Caco-2 (cell line): Measurements from ENCODE around the gene SMCO3. TPM values are rescaled to one million over a fixed set of nuclear protein-coding genes. Genes with fewer than 3 reads are reported as not detected.

Experiments
- Bru-seq: library from RNA; stranded (reverse); fragments of 400-500 nt; gene quantifications from one replicate; lab custom pipeline; 2021; lab: Mats Ljungman, UMichigan
- BruChase-seq, 2 experiments: library from RNA; stranded (reverse); fragments of 400-500 nt; gene quantifications; one replicate each; lab custom pipeline; 2021; lab: Mats Ljungman, UMichigan
- BruUV-seq: library from RNA; stranded (reverse); fragments of 400-500 nt; replicated peaks from 2 replicates; lab custom pipeline; 2021; lab: Mats Ljungman, UMichigan
- CTCF ChIA-PET: fragments of 300-600 bp; sonication (Branson Sonifier 250); formaldehyde crosslinking; loops from one replicate; lab custom pipeline; 2022; ENCODE audit warnings: antibody characterized with exemption; lab: Charles Lee
- POLR2A ChIA-PET: fragments of 300-600 bp; sonication (Branson Sonifier 250); formaldehyde crosslinking; loops from one replicate; lab custom pipeline; 2022; ENCODE audit warnings: antibody characterized with exemption; lab: Charles Lee
- DNase-seq, 2 experiments: peaks; one replicate each; pipeline versions ENCODE4 v3.0.0 to v3.0.0-alpha.2; 2020 to 2022
- H3K27me3 ChIP-seq: replicated peaks from 2 replicates; pipeline ENCODE4 v1.6.0; 2011; ENCODE audit warnings: low read length; ENCODE audit not compliant: control insufficient read depth, insufficient read depth
- H3K36me3 ChIP-seq: 2 replicates; pipeline ENCODE4 v1.5.1; 2011; ENCODE audit warnings: low read length; ENCODE audit not compliant: control insufficient read depth, insufficient read depth
- H3K4me1 ChIP-seq: fragments of 250-450 bp; sonication (Bioruptor Pico); 2 replicates; pipeline ENCODE4 v1.5.1; 2020; ENCODE audit warnings: mild to moderate bottlenecking
- H3K4me3 ChIP-seq: 2 replicates; pipeline ENCODE4 v1.5.1; 2011; ENCODE audit warnings: low read depth, mild to moderate bottlenecking, control low read depth, low read length
- H3K9me3 ChIP-seq: fragments of 250-450 bp; sonication (Bioruptor Pico); 2 replicates; pipeline ENCODE4 v1.5.1; 2020; ENCODE audit warnings: mild to moderate bottlenecking, moderate library complexity
- H3K27ac Mint-ChIP-seq: one replicate; pipeline ENCODE4 v1.8.0; 2022; ENCODE audit warnings: mixed read lengths; ENCODE audit not compliant: unreplicated experiment
- H3K27me3 Mint-ChIP-seq: one replicate; pipeline ENCODE4 v1.8.0; 2022; ENCODE audit warnings: mixed read lengths; ENCODE audit not compliant: insufficient read depth, unreplicated experiment
- H3K36me3 Mint-ChIP-seq: one replicate; pipeline ENCODE4 v1.8.0; 2022; ENCODE audit warnings: mild to moderate bottlenecking, mixed read lengths; ENCODE audit not compliant: insufficient read depth, unreplicated experiment
- H3K4me1 Mint-ChIP-seq: one replicate; pipeline ENCODE4 v1.8.0; 2022; ENCODE audit warnings: low read depth, mixed read lengths; ENCODE audit not compliant: unreplicated experiment
- H3K4me3 Mint-ChIP-seq: one replicate; pipeline ENCODE4 v1.8.0; 2022; ENCODE audit warnings: mild to moderate bottlenecking, moderate library complexity, mixed read lengths; ENCODE audit not compliant: unreplicated experiment
- H3K9me3 Mint-ChIP-seq: one replicate; pipeline ENCODE4 v1.8.0; 2022; ENCODE audit warnings: mixed read lengths; ENCODE audit not compliant: unreplicated experiment
- CTCF ChIP-seq, 2 experiments: fragments of 200-600 bp in 1 of 2; IDR thresholded peaks; 1 replicate in 1 of 2; 2 replicates in 1 of 2; pipeline versions ENCODE4 v1.5.1 to v1.8.0; 2011 to 2022; ENCODE audit warnings: antibody characterized with exemption in 1 of 2, control low read depth in 1 of 2, inconsistent platforms in 1 of 2, low read depth in 1 of 2, low read length in 1 of 2, mild to moderate bottlenecking in 1 of 2, moderate library complexity in 1 of 2; ENCODE audit not compliant: insufficient read depth in 1 of 2, severe bottlenecking in 1 of 2, unreplicated experiment in 1 of 2
- intact Hi-C: fragments of 100-400 bp; cut with micrococcal nuclease; formaldehyde crosslinking; loops from one replicate; pipeline ENCODE4 v1.10.0; 2022; ENCODE audit not compliant: unreplicated experiment
- long read RNA-seq: library from polyadenylated mRNA; stranded (forward); transcript quantifications from one replicate; pipeline ENCODE4 v2.0.0, GENCODE V29; 2022
- total RNA-seq: library from RNA; stranded (reverse); gene quantifications from 2 replicates; pipeline ENCODE4 v1.2.3, GENCODE V29; 2022

Gene SMCO3
- total RNA-seq (not detected in 2 replicates), Bru-seq, nascent RNA (not detected), BruChase-seq, experiment 1, labeled RNA remaining after a 2-hour chase (not detected), BruChase-seq, experiment 2, labeled RNA remaining after a 6-hour chase (not detected)
- long read RNA-seq: 0 reads

- Mint-ChIP-seq H3K4me3 (no peak within 1 kb of the TSS), H3K27ac (no peak within 1 kb of the TSS), H3K4me1 (no peaks in the 10 kb centered on the region), H3K9me3 (no peaks in the 10 kb centered on the region), H3K27me3 (peaks cover 10% of the 10 kb centered on the region), H3K36me3 (no peaks in the 10 kb centered on the region)
- no peak for DNase-seq
- ChIA-PET POLR2A (no interaction called here), CTCF (interaction anchor here (0.9 kb wide), 1 partner anchor 182 kb away, joined by 4 read pairs; no protein-coding TSS in a partner anchor)
- Histone ChIP-seq H3K36me3 (no peaks in the 10 kb centered on the region), H3K9me3 (no peaks in the 10 kb centered on the region), H3K4me3 (no peak within 1 kb of the TSS), H3K27me3 (no peaks in the 10 kb centered on the region), H3K4me1 (no peaks in the 10 kb centered on the region)
- no peak for TF ChIP-seq CTCF (IDR thresholded peaks at IDR 0.05; ENCODE audit: insufficient read depth in 1 of 2, low read depth in 1 of 2, low read length in 1 of 2, severe bottlenecking in 1 of 2, unreplicated experiment in 1 of 2)
- intact Hi-C loops: no loop called here
- BruUV-seq: no TSS peak
Measured at GRCh38 chr12:14814014-14814413, at the start of gene SMCO3. Gene SMCO3 (minus strand): TSS chr12:14814182. CDS start chr12:14806680, 7,502 bp downstream.

GRCh38 chr12:14860490-14860889, 46.5 kb upstream of the SMCO3 start:
- no peaks in the 10 kb centered on the region for H3K4me1 ChIP-seq
- H3K4me3 ChIP-seq: no peak overlapping the region
- H3K36me3 ChIP-seq: no peaks in the 10 kb centered on the region
- H3K27me3 ChIP-seq: no peaks in the 10 kb centered on the region
- CTCF ChIA-PET: no interaction called here
- POLR2A ChIA-PET: no interaction called here
- no peaks in the 10 kb centered on the region for H3K36me3 Mint-ChIP-seq
- no TSS peak for BruUV-seq
- no peak for DNase-seq
- no peak overlapping the region for H3K4me3 Mint-ChIP-seq
- no peaks in the 10 kb centered on the region for H3K4me1 Mint-ChIP-seq
- H3K27me3 Mint-ChIP-seq: peaks cover 21% of the 10 kb centered on the region
- H3K27ac Mint-ChIP-seq: no peak overlapping the region
- intact Hi-C loops: no loop called here
- peaks cover 30% of the 10 kb centered on the region for H3K9me3 Mint-ChIP-seq
- no peak for TF ChIP-seq CTCF (IDR thresholded peaks at IDR 0.05; ENCODE audit: insufficient read depth in 1 of 2, low read depth in 1 of 2, low read length in 1 of 2, severe bottlenecking in 1 of 2, unreplicated experiment in 1 of 2)
- H3K9me3 ChIP-seq: peaks cover 7% of the 10 kb centered on the region

GRCh38 chr12:14858513-14858912, 44.5 kb upstream of the SMCO3 start:
- no peaks in the 10 kb centered on the region for H3K4me1 Mint-ChIP-seq
- Histone ChIP-seq H3K27me3 (no peaks in the 10 kb centered on the region), H3K9me3 (peaks cover 7% of the 10 kb centered on the region), H3K4me1 (no peaks in the 10 kb centered on the region), H3K4me3 (no peak overlapping the region), H3K36me3 (no peaks in the 10 kb centered on the region)
- BruUV-seq: no TSS peak
- no peak overlapping the region for H3K27ac Mint-ChIP-seq
- H3K36me3 Mint-ChIP-seq: no peaks in the 10 kb centered on the region
- intact Hi-C loops: no loop called here
- no peak for TF ChIP-seq CTCF (IDR thresholded peaks at IDR 0.05; ENCODE audit: insufficient read depth in 1 of 2, low read depth in 1 of 2, low read length in 1 of 2, severe bottlenecking in 1 of 2, unreplicated experiment in 1 of 2)
- ChIA-PET POLR2A (no interaction called here), CTCF (no interaction called here)
- DNase-seq: no peak
- H3K9me3 Mint-ChIP-seq: peaks cover 30% of the 10 kb centered on the region
- H3K4me3 Mint-ChIP-seq: no peak overlapping the region
- H3K27me3 Mint-ChIP-seq: peaks cover 17% of the 10 kb centered on the region
